Panc1 (cell line): Measurements from ENCODE around the gene FBXL17. TPM values are rescaled to one million over a fixed set of nuclear protein-coding genes. Genes with fewer than 3 reads are reported as not detected.

Source experiments
- ATAC-seq: fragments of 200-7000 bp; cut with Tn5 transposase; 2 replicates; pipeline ENCODE4 v1.9.1; 2020; ENCODE audit warnings: mild to moderate bottlenecking, moderate library complexity
- BruUV-seq: library from RNA; stranded (reverse); fragments of 400-500 nt; replicated peaks from 2 replicates; lab custom pipeline; 2021; lab: Mats Ljungman, UMichigan
- CTCF ChIA-PET: fragments of 300-600 bp; sonication (Branson Sonifier 250); formaldehyde crosslinking; loops from one replicate; lab custom pipeline; 2022; ENCODE audit warnings: antibody characterized with exemption; lab: Charles Lee
- POLR2A ChIA-PET: fragments of 300-600 bp; sonication (Branson Sonifier 250); formaldehyde crosslinking; loops from one replicate; lab custom pipeline; 2022; ENCODE audit warnings: antibody characterized with exemption; lab: Charles Lee
- DNase-seq: peaks from one replicate; pipeline ENCODE4 v3.0.0-alpha.2; 2010; ENCODE audit warnings: low read depth, low spot score
- H3K27ac ChIP-seq: 2 replicates; pipeline ENCODE4 v1.5.1; 2011; ENCODE audit warnings: mild to moderate bottlenecking, low read length, inconsistent platforms
- H3K27me3 ChIP-seq: fragments of 200-500 bp; sonication (Bioruptor generic); 2 replicates; pipeline ENCODE4 v1.6.0; 2014; ENCODE audit warnings: low read length, inconsistent platforms; ENCODE audit not compliant: control insufficient read depth, insufficient read depth
- H3K36me3 ChIP-seq: fragments of 200-500 bp; sonication (Bioruptor generic); 2 replicates; pipeline ENCODE4 v1.5.1; 2014; ENCODE audit warnings: inconsistent platforms, mild to moderate bottlenecking, low read length, moderate library complexity; ENCODE audit not compliant: control insufficient read depth, insufficient read depth
- H3K4me1 ChIP-seq: 2 replicates; pipeline ENCODE4 v1.5.1; 2011; ENCODE audit warnings: inconsistent platforms, mild to moderate bottlenecking, low read length, moderate library complexity; ENCODE audit not compliant: control insufficient read depth, insufficient read depth
- H3K4me3 ChIP-seq, 2 experiments: 2 replicates each; pipeline ENCODE4 v1.5.1; 2011 to 2012; ENCODE audit warnings: low read depth in 2 of 2, low read length in 2 of 2, mild to moderate bottlenecking in 2 of 2, inconsistent platforms in 1 of 2, moderate library complexity in 1 of 2
- H3K9me3 ChIP-seq: fragments of 200-500 bp; sonication (Bioruptor generic); 2 replicates; pipeline ENCODE4 v1.5.1; 2014; ENCODE audit warnings: low read depth, mild to moderate bottlenecking, inconsistent platforms, low read length, moderate library complexity; ENCODE audit not compliant: control insufficient read depth, insufficient read depth
- POLR2AphosphoS5 ChIP-seq: IDR thresholded peaks from 2 replicates; pipeline ENCODE4 v1.6.1; 2012; ENCODE audit warnings: mild to moderate bottlenecking, low read depth, low read length, moderate library complexity
- SIN3A ChIP-seq: IDR thresholded peaks from 2 replicates; pipeline ENCODE4 v1.6.1; 2012; ENCODE audit warnings: low read depth, mild to moderate bottlenecking, low read length, moderate library complexity, borderline replicate concordance; ENCODE audit not compliant: insufficient read depth
- TCF7L2 ChIP-seq: IDR thresholded peaks from 2 replicates; pipeline ENCODE4 v1.6.1; 2011; ENCODE audit warnings: mild to moderate bottlenecking, low read depth, low read length, inconsistent platforms
- in situ Hi-C: cut with HindIII; loops from 2 replicates; pipeline ENCODE4 v1.10.0; 2016; ENCODE audit warnings: low sequenced_read_pairs, low pct_unique_long_range_greater_than_20kb
- intact Hi-C: fragments of 100-400 bp; cut with micrococcal nuclease; formaldehyde crosslinking; loops from one replicate; pipeline ENCODE4 v1.10.0; 2022; ENCODE audit not compliant: unreplicated experiment
- total RNA-seq: library from RNA; stranded (reverse); gene quantifications from one replicate; pipeline ENCODE4 v1.2.1, GENCODE V29; 2021; ENCODE audit not compliant: unreplicated experiment
- TF ChIP-seq, protein P1 (sequence below): fragments of 450-650 bp; IDR thresholded peaks from 2 replicates; pipeline ENCODE4 v1.5.1; 2017; ENCODE audit warnings: mild to moderate bottlenecking
- TF ChIP-seq, protein P2 (sequence below), 2 experiments: IDR thresholded peaks; 2 replicates each; pipeline ENCODE4 v1.6.1; 2011 to 2012; ENCODE audit warnings: low read depth in 2 of 2, control low read depth in 1 of 2, low read length in 1 of 2, mild to moderate bottlenecking in 1 of 2, moderate library complexity in 1 of 2; ENCODE audit not compliant: insufficient read depth in 1 of 2

The FBXL17 gene
- total RNA-seq, 1 experiment from 2014 or later = 17.4 TPM

DNA sequence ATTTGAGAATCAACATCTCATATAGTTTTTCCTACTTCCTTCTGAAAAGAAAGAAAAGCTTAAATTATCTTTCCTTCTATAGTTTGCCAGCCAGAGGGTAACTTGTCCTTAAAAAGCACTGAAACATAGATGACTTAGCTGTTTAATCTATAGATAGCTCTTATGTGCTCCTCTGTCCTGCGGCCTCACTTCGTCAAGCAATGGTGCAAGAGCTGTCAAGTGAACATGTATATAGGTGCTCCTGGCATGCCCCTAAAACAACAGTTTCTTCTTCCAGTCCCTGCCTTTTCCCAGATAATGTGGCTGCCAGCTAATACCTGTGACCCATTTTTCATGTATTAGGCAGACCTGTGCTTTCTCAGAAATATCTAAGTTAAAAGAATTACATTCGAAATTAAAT is 423.5 kb downstream of the FBXL17 start:
- H3K4me3 ChIP-seq = no peak overlapping the region
- no peaks in the 10 kb centered on the region for H3K27me3 ChIP-seq
- no peaks in the 10 kb centered on the region for H3K4me1 ChIP-seq
- DNase-seq (no peak), ATAC-seq (no peak)
- intact Hi-C loops (no loop called here), in situ Hi-C loops (no loop called here)
- no peaks in the 10 kb centered on the region for H3K9me3 ChIP-seq
- ChIA-PET POLR2A (no interaction called here), CTCF (no interaction called here)
- H3K36me3 ChIP-seq = no peaks in the 10 kb centered on the region
- no peak overlapping the region for H3K27ac ChIP-seq
- BruUV-seq = no TSS peak
- TF ChIP-seq POLR2AphosphoS5 = no peak
- no peak for TF ChIP-seq TCF7L2
- TF ChIP-seq, protein P1, sequence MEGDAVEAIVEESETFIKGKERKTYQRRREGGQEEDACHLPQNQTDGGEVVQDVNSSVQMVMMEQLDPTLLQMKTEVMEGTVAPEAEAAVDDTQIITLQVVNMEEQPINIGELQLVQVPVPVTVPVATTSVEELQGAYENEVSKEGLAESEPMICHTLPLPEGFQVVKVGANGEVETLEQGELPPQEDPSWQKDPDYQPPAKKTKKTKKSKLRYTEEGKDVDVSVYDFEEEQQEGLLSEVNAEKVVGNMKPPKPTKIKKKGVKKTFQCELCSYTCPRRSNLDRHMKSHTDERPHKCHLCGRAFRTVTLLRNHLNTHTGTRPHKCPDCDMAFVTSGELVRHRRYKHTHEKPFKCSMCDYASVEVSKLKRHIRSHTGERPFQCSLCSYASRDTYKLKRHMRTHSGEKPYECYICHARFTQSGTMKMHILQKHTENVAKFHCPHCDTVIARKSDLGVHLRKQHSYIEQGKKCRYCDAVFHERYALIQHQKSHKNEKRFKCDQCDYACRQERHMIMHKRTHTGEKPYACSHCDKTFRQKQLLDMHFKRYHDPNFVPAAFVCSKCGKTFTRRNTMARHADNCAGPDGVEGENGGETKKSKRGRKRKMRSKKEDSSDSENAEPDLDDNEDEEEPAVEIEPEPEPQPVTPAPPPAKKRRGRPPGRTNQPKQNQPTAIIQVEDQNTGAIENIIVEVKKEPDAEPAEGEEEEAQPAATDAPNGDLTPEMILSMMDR = no peak
- no peak for TF ChIP-seq SIN3A

DNA sequence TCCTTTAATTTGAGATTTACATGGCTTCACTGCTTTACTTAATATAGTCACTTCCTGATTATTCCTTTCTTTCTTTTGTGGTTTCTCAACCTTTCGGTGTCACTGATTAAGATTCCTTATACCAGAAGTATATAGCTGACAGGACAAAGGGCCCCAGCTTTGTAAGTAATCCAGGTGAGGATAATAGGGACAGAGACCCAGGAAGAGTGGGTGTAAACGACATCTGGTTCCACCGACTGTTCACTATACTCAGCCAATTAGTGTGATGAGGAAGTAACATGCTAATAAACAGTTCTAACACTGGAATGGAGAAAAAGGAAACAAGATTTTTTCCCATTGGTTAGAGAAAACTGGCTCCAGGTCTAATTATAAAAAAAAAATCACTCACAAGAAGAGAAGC is 424.8 kb downstream of the FBXL17 start:
- no peak for ATAC-seq
- TF ChIP-seq SIN3A (no peak), POLR2AphosphoS5 (no peak)
- TF ChIP-seq, protein P1 = no peak
- Histone ChIP-seq H3K9me3 (no peaks in the 10 kb centered on the region), H3K4me3 (no peak overlapping the region), H3K27me3 (no peaks in the 10 kb centered on the region), H3K27ac (no peak overlapping the region), H3K36me3 (no peaks in the 10 kb centered on the region), H3K4me1 (no peaks in the 10 kb centered on the region)
- POLR2A ChIA-PET = no interaction called here
- intact Hi-C loops (no loop called here), in situ Hi-C loops (no loop called here)
- no TSS peak for BruUV-seq
- DNase-seq = no peak
- CTCF ChIA-PET = no interaction called here

DNA sequence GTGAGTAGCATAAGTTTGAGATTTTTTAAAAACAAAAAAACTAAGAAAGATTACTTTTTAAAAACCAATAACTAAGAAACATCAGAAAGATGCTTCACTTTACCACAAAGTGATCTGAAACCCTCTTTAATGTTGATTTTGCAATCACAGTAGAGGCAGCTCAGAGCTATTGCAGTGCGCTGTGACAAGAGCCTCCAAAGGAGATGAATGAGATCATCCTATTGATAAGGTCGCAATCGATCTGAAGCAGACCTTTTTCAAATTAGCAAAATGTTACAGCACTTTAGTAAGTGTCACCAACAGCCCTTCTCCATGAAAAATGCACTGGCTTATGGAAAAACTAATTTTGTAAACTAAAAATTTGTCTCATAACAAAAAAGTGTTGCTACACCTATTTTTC is 426.6 kb downstream of the FBXL17 start:
- DNase-seq = no peak
- POLR2A ChIA-PET = no interaction called here
- Histone ChIP-seq H3K4me3 (no peak overlapping the region), H3K36me3 (no peaks in the 10 kb centered on the region), H3K4me1 (no peaks in the 10 kb centered on the region), H3K27ac (no peak overlapping the region), H3K9me3 (no peaks in the 10 kb centered on the region), H3K27me3 (no peaks in the 10 kb centered on the region)
- no peak for ATAC-seq
- in situ Hi-C loops = no loop called here
- no TSS peak for BruUV-seq
- intact Hi-C loops = no loop called here
- CTCF ChIA-PET = no interaction called here
- TF ChIP-seq TCF7L2 (no peak), SIN3A (no peak), POLR2AphosphoS5 (no peak)
- TF ChIP-seq, protein P2, sequence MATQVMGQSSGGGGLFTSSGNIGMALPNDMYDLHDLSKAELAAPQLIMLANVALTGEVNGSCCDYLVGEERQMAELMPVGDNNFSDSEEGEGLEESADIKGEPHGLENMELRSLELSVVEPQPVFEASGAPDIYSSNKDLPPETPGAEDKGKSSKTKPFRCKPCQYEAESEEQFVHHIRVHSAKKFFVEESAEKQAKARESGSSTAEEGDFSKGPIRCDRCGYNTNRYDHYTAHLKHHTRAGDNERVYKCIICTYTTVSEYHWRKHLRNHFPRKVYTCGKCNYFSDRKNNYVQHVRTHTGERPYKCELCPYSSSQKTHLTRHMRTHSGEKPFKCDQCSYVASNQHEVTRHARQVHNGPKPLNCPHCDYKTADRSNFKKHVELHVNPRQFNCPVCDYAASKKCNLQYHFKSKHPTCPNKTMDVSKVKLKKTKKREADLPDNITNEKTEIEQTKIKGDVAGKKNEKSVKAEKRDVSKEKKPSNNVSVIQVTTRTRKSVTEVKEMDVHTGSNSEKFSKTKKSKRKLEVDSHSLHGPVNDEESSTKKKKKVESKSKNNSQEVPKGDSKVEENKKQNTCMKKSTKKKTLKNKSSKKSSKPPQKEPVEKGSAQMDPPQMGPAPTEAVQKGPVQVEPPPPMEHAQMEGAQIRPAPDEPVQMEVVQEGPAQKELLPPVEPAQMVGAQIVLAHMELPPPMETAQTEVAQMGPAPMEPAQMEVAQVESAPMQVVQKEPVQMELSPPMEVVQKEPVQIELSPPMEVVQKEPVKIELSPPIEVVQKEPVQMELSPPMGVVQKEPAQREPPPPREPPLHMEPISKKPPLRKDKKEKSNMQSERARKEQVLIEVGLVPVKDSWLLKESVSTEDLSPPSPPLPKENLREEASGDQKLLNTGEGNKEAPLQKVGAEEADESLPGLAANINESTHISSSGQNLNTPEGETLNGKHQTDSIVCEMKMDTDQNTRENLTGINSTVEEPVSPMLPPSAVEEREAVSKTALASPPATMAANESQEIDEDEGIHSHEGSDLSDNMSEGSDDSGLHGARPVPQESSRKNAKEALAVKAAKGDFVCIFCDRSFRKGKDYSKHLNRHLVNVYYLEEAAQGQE (IDR thresholded peaks at IDR 0.05; ENCODE audit: insufficient read depth in 1 of 2, low read depth in 2 of 2, low read length in 1 of 2) = no peak
- TF ChIP-seq, protein P1 = no peak
